BJ (cell line): ENCODE results near the gene CAMSAP2. TPM values are rescaled to one million over a fixed set of nuclear protein-coding genes. Genes with fewer than 3 reads are reported as not detected.
A peak's percentile ranks its signal among the peaks of the same experiment; 100 is the strongest.

Experiments used
- CTCF ChIA-PET: fragments of 350-600 bp; formaldehyde crosslinking; extraction: SDS; loops from one replicate; lab custom pipeline; 2021; ENCODE audit warnings: antibody characterized with exemption, inconsistent platforms; lab: Yijun Ruan, JAX
- POLR2A ChIA-PET: fragments of 300-600 bp; sonication (Branson Sonifier 250); formaldehyde crosslinking; extraction: SDS; loops from one replicate; lab custom pipeline; 2021; ENCODE audit warnings: antibody characterized with exemption; lab: Charles Lee
- DNase-seq: peaks from one replicate; pipeline ENCODE4 v3.0.0-alpha.2; 2011; ENCODE audit warnings: low read depth
- H3K27me3 ChIP-seq: 2 replicates; pipeline ENCODE4 v1.6.0; 2011; ENCODE audit warnings: low read length; ENCODE audit not compliant: control insufficient read depth, insufficient read depth
- H3K36me3 ChIP-seq: 2 replicates; pipeline ENCODE4 v1.5.1; 2011; ENCODE audit warnings: low read length; ENCODE audit not compliant: control insufficient read depth, insufficient read depth
- H3K4me3 ChIP-seq: 2 replicates; pipeline ENCODE4 v1.5.1; 2011; ENCODE audit warnings: low read depth, mild to moderate bottlenecking, control low read depth, low read length
- polyA plus RNA-seq: library from polyadenylated mRNA; depleted of rRNA; stranded (reverse); fragments of >200 nt; gene quantifications from 2 replicates; pipeline ENCODE4 v1.2.3, GENCODE V29; 2011
- TF ChIP-seq, protein P1 (sequence below): IDR thresholded peaks from 2 replicates; pipeline ENCODE4 v1.5.1; 2011; ENCODE audit warnings: low read depth, mild to moderate bottlenecking, control low read depth, inconsistent platforms, low read length, moderate library complexity; ENCODE audit not compliant: insufficient read depth

Gene CAMSAP2
- polyA plus RNA-seq, 1 experiment: 7.5 TPM

DNA sequence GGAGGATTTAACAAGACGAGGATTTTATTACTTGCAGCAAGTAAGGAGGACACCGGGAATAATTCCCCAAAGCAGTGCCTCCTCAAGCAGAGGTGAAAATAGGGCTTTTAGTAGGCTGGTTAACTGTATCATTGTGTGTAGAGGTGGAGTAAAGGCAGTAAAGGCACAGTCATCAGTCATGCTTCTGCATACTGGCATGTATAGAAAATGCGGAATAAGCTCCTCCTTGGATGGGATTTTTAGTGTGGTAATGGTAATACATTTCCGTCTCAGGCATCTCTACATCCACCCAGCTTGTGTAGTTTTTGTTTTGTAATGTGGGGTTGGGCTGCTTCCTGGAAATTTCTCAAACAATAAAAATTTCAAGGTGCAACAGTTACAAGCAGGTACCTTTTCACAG, 106.7 kb downstream of the CAMSAP2 start:
- H3K27me3 ChIP-seq: no peaks in the 10 kb centered on the region
- H3K4me3 ChIP-seq: no peak overlapping the region
- DNase-seq: no peak
- CTCF ChIA-PET: interaction anchor here (0.6 to 1.0 kb wide), 2 partner anchors 8 to 212 kb away, joined by 3 read pairs; no protein-coding TSS in a partner anchor
- POLR2A ChIA-PET: interaction anchor here (0.6 kb wide), 1 partner anchor 99 kb away, joined by 15 read pairs; no protein-coding TSS in a partner anchor
- TF ChIP-seq, protein P1, sequence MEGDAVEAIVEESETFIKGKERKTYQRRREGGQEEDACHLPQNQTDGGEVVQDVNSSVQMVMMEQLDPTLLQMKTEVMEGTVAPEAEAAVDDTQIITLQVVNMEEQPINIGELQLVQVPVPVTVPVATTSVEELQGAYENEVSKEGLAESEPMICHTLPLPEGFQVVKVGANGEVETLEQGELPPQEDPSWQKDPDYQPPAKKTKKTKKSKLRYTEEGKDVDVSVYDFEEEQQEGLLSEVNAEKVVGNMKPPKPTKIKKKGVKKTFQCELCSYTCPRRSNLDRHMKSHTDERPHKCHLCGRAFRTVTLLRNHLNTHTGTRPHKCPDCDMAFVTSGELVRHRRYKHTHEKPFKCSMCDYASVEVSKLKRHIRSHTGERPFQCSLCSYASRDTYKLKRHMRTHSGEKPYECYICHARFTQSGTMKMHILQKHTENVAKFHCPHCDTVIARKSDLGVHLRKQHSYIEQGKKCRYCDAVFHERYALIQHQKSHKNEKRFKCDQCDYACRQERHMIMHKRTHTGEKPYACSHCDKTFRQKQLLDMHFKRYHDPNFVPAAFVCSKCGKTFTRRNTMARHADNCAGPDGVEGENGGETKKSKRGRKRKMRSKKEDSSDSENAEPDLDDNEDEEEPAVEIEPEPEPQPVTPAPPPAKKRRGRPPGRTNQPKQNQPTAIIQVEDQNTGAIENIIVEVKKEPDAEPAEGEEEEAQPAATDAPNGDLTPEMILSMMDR: no peak
- peaks cover 7% of the 10 kb centered on the region for H3K36me3 ChIP-seq

DNA sequence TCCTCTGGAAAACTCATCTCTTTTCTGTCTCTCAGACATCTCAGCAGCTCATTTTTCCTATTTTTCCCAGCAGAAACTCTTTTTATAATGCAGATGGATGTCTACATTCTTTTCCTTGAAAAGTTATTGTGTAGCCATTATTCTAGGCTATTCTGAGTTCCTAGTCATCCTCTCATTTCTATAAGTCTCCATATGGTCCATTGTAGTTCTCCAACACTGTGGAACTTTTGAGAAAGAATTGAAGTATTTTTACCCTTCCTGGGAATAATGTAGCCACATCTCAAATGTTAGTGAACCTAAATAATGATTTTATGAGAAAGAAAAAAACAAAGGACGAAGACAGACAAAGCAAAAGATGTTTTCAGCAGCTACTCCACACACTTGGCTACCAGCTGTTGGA, 107.7 kb downstream of the CAMSAP2 start:
- no peak overlapping the region for H3K4me3 ChIP-seq
- TF ChIP-seq, protein P1: no peak
- H3K36me3 ChIP-seq: peaks cover 7% of the 10 kb centered on the region
- H3K27me3 ChIP-seq: no peaks in the 10 kb centered on the region
- no peak for DNase-seq
- ChIA-PET POLR2A (no interaction called here), CTCF (interaction anchor here (1.0 kb wide), 1 partner anchor 9 kb away, joined by 3 read pairs; no protein-coding TSS in a partner anchor)

DNA sequence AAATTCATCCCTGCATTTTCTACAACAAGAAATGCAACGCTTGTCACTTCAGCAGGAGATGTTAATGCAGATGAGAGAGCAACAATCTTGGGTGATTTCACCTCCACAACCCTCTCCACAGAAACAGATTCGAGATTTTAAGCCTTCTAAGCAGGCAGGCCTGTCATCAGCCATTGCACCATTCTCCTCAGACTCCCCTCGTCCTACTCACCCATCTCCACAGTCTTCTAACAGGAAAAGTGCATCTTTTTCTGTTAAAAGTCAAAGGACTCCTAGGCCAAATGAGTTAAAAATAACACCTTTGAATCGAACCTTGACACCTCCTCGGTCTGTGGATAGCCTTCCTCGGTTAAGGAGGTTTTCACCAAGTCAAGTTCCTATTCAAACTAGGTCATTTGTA, 110.7 kb downstream of the CAMSAP2 start:
- no peak for DNase-seq
- ChIA-PET CTCF (no interaction called here), POLR2A (no interaction called here)
- Histone ChIP-seq H3K4me3 (no peak overlapping the region), H3K36me3 (peaks cover 7% of the 10 kb centered on the region), H3K27me3 (no peaks in the 10 kb centered on the region)
- TF ChIP-seq, protein P1: no peak

DNA sequence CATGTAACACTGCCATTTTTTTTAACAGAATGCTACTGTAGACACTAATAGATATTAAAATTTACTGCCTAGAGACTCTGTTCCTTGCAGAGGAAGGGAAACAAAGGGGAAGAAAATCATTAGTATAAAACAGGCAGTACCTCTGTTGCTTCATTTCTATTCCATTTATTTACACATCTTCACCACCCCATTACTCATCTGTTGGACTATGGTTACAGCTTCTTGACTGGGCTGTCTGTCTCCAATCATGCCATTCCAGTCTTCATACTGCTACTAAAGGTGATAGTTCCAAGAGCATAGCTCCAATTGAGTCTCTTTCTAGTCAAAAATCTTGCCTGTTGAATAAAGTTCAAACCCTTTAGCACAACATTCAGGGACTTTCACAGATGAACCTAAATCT, 111.9 kb downstream of the CAMSAP2 start:
- Histone ChIP-seq H3K27me3 (no peaks in the 10 kb centered on the region), H3K36me3 (peaks cover 6% of the 10 kb centered on the region), H3K4me3 (no peak overlapping the region)
- ChIA-PET POLR2A (no interaction called here), CTCF (interaction anchor here (1.0 kb wide), 1 partner anchor 10 kb away, joined by 3 read pairs; no protein-coding TSS in a partner anchor)
- no peak for DNase-seq
- TF ChIP-seq, protein P1: no peak

DNA sequence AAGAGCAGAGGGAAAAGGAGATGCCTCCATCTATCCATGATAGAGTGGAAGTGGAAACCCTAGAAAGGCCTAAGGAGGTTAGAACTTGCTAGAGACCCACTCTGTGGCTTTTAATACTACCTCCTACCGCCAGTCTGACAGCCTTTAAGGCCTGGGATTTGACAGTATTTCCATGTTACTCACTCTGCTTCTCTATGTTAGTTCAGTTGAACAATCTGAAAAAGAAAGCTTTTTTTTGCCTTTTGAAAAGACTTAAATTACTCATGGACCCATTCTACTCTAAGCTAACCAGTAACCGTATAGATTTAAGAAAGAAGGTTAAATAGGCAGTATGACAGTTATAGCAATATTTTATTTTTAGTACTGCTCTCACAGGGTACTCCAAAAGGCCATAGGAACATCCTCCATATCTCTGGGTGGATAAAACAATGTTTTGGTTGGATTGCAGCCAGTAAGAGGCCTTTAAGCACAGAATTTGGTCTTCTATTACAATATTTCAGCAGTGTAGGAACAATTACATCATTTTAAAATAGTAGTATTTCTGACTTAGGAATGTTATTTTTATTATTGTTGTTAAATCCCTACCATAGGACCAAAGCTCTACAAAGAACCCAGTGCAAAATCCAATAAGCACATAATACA, 118.1 kb downstream of the CAMSAP2 start:
- Histone ChIP-seq H3K36me3 (peaks cover 1% of the 10 kb centered on the region; the same call in 1 of the 2 replicates), H3K4me3 (no peak overlapping the region), H3K27me3 (no peaks in the 10 kb centered on the region)
- DNase-seq: peak; percentile 4
- CTCF ChIA-PET: interaction anchor here (0.6 to 0.7 kb wide), 2 partner anchors 30 to 158 kb away, joined by 3 read pairs; no protein-coding TSS in a partner anchor
- POLR2A ChIA-PET: no interaction called here
- TF ChIP-seq, protein P1: no peak
